ENCODE data around the gene NAA15. TPM values are rescaled to one million over a fixed set of nuclear protein-coding genes. Genes with fewer than 3 reads are reported as not detected.

The NAA15 gene
- total and polyA plus RNA-seq, 7 donors = 17.2 to 53.7 (median 43.0) TPM

GRCh38 chr4:139329665-139330200 lies 28.4 kb downstream of the NAA15 start:
- 79 to 91% (median 87%) methylated on average over 4 of the region's 4 CpGs for WGBS, 3 donors
- Histone ChIP-seq H3K27me3 (ENCODE audit: insufficient read depth in 3 of 3, low read length in 2 of 3) (no peaks in the 10 kb centered on the region), H3K4me1 (peaks cover 8% of the 10 kb centered on the region), H3K36me3 (ENCODE audit: insufficient read depth in 1 of 2, low read depth in 1 of 2) (peaks cover 0 to 2% of the 10 kb centered on the region in 2 donors), H3K4me3 (no peak overlapping the region), H3K27ac (no peak overlapping the region), H3K9me3 (no peaks in the 10 kb centered on the region)
- intact Hi-C loops (cut with DNase I) = no loop called here
- TF ChIP-seq CTCF (IDR thresholded peaks at IDR 0.05) = no peak
- no peak for ATAC-seq
- DNase-seq = no peak

DNA sequence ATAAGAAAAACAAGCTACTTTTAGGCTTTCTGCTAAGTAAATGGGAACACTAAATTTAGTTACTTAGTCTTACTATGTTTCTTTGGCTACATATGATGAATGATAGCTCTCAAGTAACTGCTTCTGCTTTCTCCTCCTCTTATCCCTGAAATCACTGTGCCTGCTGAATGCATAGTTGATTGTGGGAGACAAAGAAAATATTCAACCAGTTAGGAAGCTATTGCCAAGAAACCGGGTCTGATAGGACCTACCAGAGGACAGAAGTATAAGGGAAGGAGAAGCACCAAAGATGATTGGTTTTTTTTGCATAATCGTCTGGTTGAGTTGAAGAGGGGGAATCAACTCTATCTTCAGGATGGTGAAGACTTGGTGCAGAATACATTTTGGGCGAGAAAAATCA lies 29.0 kb downstream of the NAA15 start:
- Histone ChIP-seq H3K9me3 (no peaks in the 10 kb centered on the region), H3K27me3 (ENCODE audit: insufficient read depth in 3 of 3, low read length in 2 of 3) (no peaks in the 10 kb centered on the region), H3K4me1 (peaks cover 7% of the 10 kb centered on the region), H3K36me3 (ENCODE audit: insufficient read depth in 1 of 2, low read depth in 1 of 2) (peaks cover 0 to 7% of the 10 kb centered on the region in 2 donors), H3K4me3 (no peak overlapping the region), H3K27ac (no peak overlapping the region)
- 76 to 86% (median 82%) methylated on average over 3 of the region's 3 CpGs for WGBS, 3 donors
- ATAC-seq (no peak), DNase-seq (no peak)
- no peak for TF ChIP-seq CTCF (IDR thresholded peaks at IDR 0.05)
- intact Hi-C loops (cut with DNase I) = no loop called here

DNA sequence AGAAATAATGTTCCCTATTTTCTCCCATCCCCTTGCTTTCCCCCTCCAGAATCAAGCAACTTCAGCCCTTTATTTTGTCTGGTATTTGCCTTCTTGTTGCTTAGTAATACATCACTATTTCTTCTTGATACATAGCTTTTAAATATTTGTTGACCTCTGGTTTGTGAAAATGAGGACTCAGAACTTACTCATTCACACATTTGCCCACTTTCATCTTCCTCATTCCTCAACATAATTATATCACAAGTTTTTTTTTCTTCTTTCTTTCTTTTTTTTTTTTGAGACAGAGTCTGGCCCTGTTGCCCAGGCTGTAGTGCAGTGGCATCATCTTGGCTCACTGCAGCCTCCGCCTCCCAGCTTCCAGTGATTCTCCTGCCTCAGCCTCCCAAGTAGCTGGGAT lies 29.9 kb downstream of the NAA15 start:
- Histone ChIP-seq H3K4me3 (no peak overlapping the region), H3K4me1 (peaks cover 7% of the 10 kb centered on the region), H3K36me3 (ENCODE audit: insufficient read depth in 1 of 2, low read depth in 1 of 2) (peaks cover 0 to 13% of the 10 kb centered on the region in 2 donors), H3K27me3 (ENCODE audit: insufficient read depth in 3 of 3, low read length in 2 of 3) (no peaks in the 10 kb centered on the region), H3K27ac (no peak overlapping the region), H3K9me3 (no peaks in the 10 kb centered on the region)
- no peak for TF ChIP-seq CTCF (IDR thresholded peaks at IDR 0.05)
- ATAC-seq (no peak), DNase-seq (no peak)
- intact Hi-C loops (cut with DNase I) = no loop called here
- WGBS, 3 donors = 94 to 100% (median 97%) methylated on average over 1 of the region's 1 CpG

- peaks cover 7% of the 10 kb centered on the region for H3K4me1 ChIP-seq
- no peak for ATAC-seq
- peaks cover 0 to 23% of the 10 kb centered on the region in 2 donors for H3K36me3 ChIP-seq (ENCODE audit: insufficient read depth in 1 of 2, low read depth in 1 of 2)
- TF ChIP-seq CTCF (IDR thresholded peaks at IDR 0.05) = no peak
- WGBS, 3 donors = 95 to 99% (median 95%) methylated on average over 2 of the region's 2 CpGs
- no peaks in the 10 kb centered on the region for H3K9me3 ChIP-seq
- no peaks in the 10 kb centered on the region for H3K27me3 ChIP-seq (ENCODE audit: insufficient read depth in 3 of 3, low read length in 2 of 3)
- no peak overlapping the region for H3K4me3 ChIP-seq
- H3K27ac ChIP-seq = no peak overlapping the region
- intact Hi-C loops (cut with DNase I) = no loop called here
- DNase-seq = no peak
These were observed 31.7 kb downstream of the NAA15 start for GRCh38 chr4:139333046-139333445.

- Histone ChIP-seq H3K36me3 (ENCODE audit: insufficient read depth in 1 of 2, low read depth in 1 of 2) (peaks cover 0 to 57% of the 10 kb centered on the region in 2 donors), H3K27me3 (ENCODE audit: insufficient read depth in 3 of 3, low read length in 2 of 3) (no peaks in the 10 kb centered on the region), H3K4me3 (no peak overlapping the region), H3K9me3 (no peaks in the 10 kb centered on the region), H3K27ac (no peak overlapping the region), H3K4me1 (no peaks in the 10 kb centered on the region)
- TF ChIP-seq CTCF (IDR thresholded peaks at IDR 0.05) = no peak
- no peak for ATAC-seq
- no peak for DNase-seq
- intact Hi-C loops (cut with DNase I) = no loop called here
These were observed 36.3 kb downstream of the NAA15 start for GRCh38 chr4:139337612-139338011.

Data from psoas muscle (tissue), 8 donors.